NCI-H1436 (cell line): ENCODE measurements around the gene ATXN7.

Experiments used
- DNase-seq: peaks from one replicate; lab custom pipeline; 2025; lab: John Stamatoyannopoulos, UW

Gene ATXN7

DNA sequence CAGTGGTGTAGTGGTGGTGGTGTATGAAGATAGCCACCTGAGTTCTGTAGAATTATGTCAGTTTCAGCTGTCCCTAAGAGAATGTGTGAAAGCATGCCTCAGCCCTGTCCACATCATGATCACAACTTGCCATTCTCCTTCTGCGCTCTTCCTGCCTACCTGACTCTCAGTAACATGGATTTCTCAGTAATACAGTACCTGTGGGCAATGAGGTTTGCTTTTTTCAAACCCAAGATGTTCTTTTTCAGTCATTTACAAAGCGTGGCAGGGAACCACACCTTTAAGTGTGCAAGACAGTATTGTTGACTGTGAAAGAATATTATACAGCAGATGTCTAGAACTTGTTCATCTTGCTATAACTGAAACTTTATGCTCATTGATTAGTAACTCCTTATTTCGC, 120.7 kb downstream of the ATXN7 start:
- no peak for DNase-seq

DNA sequence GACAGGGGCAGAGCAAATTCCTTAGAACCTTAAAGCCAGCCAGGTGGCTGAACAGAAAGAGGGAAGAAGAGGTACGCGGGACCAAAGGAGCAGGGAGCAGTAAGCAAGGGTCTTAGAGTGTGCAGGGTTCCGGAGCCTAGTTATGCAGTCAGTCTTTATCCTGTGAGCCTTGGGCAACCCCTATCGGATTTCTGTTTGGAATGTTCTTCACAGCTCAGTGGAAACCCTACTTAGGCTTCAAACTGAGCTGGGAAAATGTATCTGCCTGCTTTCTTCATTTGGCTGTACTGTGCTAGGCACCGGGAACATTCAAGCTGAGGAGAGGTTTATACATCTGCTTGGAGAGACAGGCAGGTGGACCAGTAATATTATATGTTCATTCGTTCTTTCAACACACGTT, 122.5 kb downstream of the ATXN7 start:
- DNase-seq, result no peak

DNA sequence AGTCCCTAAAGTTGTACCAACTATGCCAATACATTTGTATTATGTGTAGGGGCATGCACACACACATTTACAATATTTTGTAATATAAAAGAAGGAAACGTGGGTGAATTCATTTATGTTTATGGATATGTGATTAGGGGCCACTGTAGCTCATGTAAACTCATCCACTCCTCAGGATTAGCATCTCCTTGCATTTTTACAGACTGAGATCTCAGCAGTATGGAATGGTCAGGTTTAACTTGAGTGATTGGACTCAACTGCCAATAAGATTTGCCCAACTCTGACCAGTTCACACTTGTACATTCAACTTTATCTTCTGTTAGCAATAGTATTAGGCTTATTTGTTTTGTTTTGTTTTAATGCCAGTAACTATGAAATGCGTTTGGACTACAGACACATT, 123.2 kb downstream of the ATXN7 start:
- no peak for DNase-seq

- no peak for DNase-seq
These were observed 125.3 kb downstream of the ATXN7 start for GRCh38 chr3:63988943-63989342.

- no peak for DNase-seq
These were observed 126.5 kb downstream of the ATXN7 start for GRCh38 chr3:63990204-63990603.

- DNase-seq, result no peak
These were observed 127.1 kb downstream of the ATXN7 start for GRCh38 chr3:63990733-63991132.

DNA sequence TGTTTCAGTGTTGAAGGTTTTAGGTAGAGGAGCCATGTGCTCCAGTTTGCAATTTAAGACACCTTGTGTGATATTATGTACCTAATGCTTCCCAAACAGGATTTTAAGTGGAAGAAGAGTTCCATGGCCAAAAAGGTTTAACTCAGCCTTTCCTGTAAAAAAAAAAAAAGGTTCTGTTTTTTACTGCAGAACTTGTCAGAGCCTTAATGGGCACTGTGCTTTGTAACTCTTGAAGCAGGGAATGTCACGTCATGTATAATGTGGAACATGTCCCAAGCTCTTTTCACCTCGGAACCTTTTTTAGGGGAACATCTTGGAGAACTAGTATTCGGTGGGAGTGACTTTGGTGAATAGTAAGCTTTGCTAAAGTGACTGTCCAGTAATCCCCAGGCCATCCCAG, 128.0 kb downstream of the ATXN7 start:
- DNase-seq, result no peak

GRCh38 chr3:63992516-63993209, 129.0 kb downstream of the ATXN7 start:
- DNase-seq, result no peak

- DNase-seq, result peak; percentile 2
These were observed 130.0 kb downstream of the ATXN7 start for GRCh38 chr3:63993653-63994079.

DNA sequence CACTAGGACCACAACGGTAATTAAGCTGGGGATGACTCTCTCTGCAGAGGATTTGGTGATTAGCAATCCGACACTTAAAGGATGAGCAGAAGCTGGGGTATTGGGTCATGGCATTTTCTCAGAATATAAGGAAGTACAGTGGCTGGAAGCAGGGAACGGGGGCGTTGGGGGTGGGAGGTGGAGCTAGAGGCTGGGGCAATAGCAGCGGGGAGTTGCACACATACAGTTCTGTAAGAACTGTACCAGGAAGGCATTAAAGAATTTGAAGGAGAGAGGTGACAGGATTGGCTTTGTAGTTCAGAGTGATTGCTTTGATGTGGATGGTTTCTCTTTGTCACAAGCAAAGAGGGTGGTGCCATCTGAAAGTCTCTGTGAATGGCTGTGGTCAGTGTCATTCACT, 131.4 kb downstream of the ATXN7 start:
- DNase-seq, result no peak

DNA sequence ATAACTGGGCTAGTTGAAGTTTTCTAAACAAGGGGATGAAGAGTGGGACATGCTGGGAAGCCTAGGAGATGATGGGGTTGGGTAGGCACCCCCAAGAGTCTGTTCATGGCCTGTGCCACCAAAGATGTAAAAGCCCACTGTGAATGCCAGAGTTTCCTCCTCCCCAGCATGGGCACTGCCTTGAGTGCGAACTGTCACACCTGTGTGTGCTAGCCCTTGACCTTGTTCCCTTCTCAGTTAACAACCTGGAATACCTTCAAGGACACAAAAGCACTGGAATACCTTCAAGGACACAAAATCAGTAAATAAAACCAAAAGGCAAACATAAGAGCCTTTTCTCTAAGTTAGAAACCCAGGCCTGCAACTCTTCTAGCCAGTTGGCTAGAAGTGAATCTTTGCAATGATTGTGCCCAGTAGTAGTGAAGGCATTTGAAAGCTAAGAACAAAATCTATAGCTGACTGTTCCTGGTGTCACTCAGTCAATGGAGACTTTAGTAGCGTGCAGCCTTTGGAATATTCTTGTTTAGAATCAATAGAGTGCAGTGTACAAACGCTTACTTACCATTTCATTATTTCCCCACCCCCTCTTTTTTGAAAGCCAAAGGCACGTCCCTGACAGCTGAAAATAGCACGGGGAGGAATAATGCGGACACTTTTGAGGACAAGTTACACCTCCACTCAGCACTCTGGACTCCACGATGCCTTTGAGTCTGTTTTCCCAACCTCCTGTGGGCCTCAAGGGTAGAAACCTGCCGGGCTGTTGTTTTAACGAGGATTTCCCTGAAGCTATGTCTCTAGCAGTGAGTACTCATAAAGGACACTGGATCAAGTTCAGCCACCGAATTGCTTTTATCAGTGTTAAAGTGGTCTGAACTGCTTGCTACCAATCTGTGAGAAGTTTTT, 135.4 kb downstream of the ATXN7 start:
- no peak for DNase-seq

DNA sequence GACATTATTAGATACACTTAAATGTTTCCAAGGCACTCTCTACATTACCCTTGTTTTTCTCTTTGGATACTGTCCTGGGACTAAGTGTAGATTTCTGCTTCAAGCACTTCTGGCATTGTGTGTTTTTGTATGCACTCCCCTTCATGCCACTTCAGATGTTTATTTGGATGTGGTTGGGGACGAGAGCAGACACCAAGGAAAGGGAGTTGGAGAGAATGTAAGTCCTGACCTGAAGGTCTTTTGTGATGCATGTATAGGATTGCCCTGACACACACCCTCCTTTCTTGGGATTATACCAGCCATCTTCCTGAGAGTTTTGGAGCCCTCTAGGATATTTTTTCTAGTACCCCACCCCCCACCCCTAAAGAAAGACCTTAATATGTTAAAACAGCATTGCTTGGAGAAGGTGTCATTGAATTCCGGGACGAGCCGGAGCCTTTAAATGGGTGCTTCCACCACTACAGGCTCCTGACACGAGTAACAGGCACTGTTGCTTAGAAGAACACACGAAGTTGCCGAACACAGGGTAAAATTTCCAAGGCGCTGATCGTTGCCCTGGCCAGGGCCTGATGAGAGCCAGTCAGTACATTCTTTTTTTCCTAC, 136.9 kb downstream of the ATXN7 start:
- DNase-seq, result no peak

GRCh38 chr3:64002233-64002632, 138.6 kb downstream of the ATXN7 start:
- DNase-seq, result no peak

- no peak for DNase-seq
These were observed 139.9 kb downstream of the ATXN7 start for GRCh38 chr3:64003589-64003988.

GRCh38 chr3:64008017-64008416, 144.3 kb downstream of the ATXN7 start:
- no peak for DNase-seq

- DNase-seq, result no peak
These were observed 145.1 kb downstream of the ATXN7 start for GRCh38 chr3:64008487-64009351.

DNA sequence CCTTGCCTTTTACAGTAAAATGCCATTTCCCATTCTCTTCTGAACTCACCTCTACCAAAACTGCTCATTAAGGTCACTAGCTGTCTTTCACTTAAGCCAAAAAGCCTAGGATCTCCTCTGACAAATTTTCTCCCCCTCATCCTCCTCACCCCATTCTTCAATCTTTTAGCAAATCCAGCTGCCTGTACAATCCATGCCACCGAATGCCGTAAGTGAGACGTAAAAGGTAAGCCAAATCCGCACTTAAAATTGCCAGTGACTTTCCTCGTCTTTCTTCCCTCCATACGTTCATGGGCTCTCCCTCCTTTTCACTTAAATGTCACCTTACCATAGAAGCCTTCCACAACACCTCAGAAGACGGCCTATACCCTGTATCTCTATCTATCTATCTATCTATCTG, 145.9 kb downstream of the ATXN7 start:
- DNase-seq, result no peak

GRCh38 chr3:64010199-64010598, 146.5 kb downstream of the ATXN7 start:
- no peak for DNase-seq

DNA sequence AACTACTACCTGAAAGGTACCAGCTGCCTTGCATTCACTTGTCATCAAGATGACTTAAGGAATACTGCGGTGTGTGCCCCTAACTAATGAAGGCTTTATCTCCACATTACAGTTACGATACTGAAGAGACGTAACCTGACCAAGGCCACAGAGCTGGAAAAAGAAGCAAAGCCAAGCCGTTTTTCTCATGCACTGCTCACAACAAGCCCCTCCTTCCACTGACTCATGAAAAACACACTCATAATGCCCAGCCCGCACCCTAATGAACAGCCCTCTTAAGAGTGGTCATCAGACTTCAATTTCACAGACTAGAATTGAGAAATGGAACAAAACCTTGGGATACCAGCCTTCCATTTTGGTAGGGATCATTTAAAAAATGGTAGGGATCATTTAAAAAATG, 148.0 kb downstream of the ATXN7 start:
- no peak for DNase-seq

DNA sequence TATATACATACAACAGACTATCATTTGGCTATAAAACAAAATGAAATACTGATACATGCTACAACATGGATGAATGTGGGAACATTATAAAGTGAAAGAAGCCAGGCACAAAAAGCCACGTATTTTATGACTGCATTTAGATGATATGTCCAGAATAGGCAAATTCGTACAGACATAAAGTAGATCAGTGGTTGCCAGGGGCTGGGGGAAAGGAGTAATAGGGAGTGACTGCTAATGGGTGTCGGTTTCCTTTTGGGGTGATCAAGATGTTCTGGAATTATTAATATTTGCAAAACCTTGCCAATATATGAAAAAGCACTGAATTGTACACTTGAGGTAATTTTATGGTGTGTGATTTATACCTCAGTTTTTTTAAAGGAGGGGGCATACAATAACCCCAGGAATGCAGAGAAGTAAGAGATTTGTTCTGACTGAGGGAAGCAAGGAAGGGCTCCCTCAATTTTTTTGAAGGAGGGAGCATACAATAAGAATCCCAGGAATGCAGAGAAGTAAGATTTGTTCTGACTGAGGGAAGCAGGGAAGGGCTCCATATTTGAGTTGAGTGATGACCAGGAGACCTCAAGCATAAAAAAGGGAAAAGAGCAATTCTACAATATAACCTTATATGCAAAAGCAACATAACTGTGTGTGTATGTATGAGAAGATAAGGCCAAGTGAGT, 153.4 kb downstream of the ATXN7 start:
- no peak for DNase-seq

- no peak for DNase-seq
These were observed 155.6 kb downstream of the ATXN7 start for GRCh38 chr3:64019271-64019670.
